RPMI7951 (cell line): Measurements from ENCODE around the gene LRCH1. TPM values are rescaled to one million over a fixed set of nuclear protein-coding genes. Genes with fewer than 3 reads are reported as not detected.

Experiments used
- DNase-seq: peaks from one replicate; pipeline ENCODE4 v3.0.0-alpha.2; 2012; ENCODE audit warnings: low read depth
- total RNA-seq: library from RNA; depleted of rRNA; stranded (reverse); fragments of >200 nt; shearing (Covaris generic); gene quantifications from 2 replicates; pipeline ENCODE4 v1.2.3, GENCODE V29; 2014

The LRCH1 gene
- total RNA-seq, 1 experiment from 2014 or later: 5.8 TPM

DNA sequence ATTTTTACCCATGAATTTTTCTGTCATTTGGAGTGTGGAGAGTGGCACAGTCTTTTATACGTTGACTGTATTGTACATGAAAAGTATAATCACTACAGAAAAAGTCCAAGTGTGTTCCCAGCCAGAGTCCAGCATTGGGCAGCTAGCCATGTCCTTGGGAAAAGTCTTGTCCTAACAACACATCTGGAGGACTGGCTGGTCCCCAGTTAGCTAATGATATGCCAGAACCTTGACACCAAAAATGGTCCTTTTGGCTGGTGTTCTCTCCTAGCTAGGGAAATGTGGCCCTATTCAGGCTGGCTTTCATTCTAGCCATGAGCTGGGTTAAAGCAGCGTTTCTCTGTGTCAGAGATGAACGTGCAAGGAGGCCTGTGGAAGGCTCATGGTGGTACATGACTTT, 145.0 kb downstream of the LRCH1 start:
- no peak for DNase-seq

DNA sequence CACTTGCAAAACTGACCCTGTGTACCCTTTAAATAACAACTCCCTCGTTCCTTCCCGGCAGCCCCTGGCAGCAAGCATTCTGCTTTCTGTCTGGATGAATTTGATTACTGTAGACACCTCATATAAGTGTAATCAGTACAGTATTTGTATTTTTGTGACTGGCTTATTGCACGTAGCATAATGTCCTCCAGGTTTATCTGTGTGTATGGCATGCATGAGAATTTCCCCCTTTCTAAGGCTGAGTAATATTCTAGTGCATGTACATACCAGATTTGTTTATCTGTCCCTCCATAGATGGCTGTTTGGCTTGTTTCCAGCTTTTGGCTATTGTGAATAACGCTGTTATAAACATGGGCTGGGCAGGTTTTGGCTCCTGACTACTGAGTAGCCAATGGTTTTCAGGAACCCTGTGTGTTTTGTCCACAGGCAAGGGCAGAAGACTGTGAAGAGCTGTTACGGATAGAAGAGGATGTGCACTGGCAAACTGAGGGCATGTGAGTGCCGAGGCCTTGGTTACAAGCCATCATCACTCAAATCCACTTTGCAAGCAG, 146.0 kb downstream of the LRCH1 start:
- no peak for DNase-seq

DNA sequence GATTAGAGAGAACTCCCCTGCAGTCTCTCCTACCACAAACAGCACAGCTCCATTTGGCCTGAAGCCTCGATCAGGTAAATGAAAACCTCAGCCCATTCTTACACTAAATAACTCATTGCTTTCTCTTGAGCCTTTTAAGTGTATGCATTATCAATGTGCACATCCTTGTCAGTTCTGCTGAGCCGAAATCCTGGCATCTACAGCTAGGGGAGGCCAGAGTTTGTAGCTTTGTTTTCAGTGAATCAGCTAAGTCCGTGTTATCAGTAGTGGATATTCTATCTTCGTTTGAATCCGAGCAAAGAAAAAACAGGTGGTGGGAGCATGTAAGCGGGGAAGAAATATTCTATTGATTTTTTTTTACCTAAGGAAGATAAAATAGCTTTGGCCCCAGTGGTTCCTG, 159.6 kb downstream of the LRCH1 start:
- DNase-seq: no peak

DNA sequence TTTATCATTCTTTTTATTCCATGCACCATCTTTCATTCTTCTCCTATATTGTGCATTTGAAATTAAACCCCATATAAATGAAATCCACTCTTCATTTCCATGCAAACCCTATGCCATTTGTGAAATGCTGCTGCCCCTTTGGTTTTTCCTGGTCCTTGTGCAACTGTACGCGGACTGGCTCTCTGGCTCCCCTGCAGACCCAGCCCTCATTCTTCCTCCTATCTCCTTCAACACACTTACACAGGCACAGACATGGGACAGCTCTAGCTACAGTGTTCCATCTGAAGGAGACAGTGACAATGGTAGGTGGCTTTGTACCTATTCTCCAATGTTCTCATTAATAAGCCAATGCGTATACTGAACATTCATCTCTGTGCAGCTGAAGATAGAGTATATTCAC, 162.4 kb downstream of the LRCH1 start:
- no peak for DNase-seq

DNA sequence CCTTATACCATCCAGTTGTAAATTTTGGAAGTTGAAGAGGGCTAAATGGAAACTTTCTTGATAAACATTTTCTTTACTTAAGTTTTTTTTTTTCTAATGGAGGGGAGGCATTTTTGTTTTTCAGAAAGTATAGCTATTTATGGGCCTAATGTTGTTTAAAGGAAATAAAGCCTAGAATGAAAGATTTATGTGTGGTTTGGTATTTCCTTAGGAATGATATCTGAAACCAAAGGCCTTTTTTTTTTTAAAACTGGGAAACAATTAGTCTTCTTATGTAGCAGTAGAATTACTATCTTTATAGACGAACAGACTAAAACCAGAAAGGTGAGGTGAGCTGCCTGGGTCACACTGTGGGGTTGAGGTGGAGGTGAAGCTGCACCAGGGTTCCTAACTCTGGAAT, 163.9 kb downstream of the LRCH1 start:
- no peak for DNase-seq

DNA sequence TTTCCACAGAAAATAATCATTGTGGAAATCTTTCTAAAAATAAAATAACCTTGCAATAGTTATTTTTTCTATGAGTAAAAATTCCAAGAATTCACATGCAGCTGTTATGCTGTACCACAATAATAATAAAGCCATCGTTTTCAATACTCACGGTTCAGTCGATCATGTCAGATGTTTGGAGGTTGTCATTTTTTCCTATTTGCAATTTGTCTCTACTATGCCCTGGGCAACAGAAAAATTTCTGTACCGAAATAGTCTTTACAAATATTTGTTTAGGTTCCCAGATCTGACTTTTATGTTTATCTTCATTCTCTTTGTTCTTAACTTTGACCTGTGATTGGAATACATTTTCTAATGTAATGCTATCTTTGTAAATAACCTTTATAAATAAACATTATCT, 164.3 kb downstream of the LRCH1 start:
- no peak for DNase-seq

DNA sequence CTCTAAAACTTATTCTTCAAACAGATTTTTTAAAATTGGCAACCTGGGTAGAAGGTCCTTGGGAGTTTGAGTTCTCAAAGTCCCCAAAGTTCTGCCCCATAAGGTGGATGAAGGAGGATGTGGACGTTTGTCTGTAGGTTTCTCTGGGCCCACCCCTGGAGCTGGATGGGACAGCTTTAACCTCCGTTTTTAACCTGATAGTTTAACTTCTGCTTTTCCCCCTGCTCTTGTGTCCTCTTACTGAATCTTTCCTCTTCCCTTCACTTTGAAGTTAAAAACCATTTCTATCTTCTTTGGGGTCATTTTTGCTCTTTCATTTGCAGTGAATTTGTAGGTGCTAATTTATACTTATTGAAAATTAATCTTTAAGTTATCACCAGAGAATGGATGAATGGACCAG, 164.9 kb downstream of the LRCH1 start:
- no peak for DNase-seq

DNA sequence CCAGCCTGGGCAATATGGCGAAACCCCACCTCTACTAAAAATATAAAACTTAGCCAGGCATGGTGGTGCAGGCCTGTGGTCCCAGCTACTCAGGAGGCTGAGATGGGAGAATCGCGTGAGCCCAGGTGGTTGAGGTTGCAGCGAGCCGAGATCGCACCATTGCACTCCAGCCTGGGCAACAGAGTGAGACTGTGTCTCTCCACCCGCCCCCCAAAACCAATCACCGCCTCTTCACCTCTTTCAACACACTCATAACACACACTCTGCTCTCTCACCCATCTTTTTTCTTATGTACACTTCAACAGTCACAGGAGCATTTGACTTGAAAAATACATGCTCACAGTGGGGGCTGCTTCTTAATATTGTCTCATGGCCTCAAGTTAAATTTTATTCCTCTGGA, 167.2 kb downstream of the LRCH1 start:
- DNase-seq: no peak

DNA sequence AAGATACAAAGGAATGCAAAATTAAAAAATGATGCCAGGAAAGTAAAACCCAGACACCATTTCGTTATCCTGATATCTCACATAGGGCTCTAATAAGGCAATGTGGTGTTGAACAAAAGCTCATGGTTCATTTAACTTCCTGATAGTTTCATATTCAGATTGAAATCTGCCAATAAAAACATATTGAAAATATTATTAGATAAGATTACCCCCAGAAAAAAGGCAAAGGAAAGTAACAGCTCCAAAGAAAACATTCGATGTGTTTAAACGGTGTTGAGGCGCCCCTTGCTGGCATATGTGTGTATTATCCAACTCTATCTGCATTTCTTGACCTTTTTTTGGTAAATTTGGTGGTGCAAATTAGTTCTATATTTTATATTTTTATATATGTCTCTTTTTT, 168.1 kb downstream of the LRCH1 start:
- DNase-seq: peak; percentile 35

DNA sequence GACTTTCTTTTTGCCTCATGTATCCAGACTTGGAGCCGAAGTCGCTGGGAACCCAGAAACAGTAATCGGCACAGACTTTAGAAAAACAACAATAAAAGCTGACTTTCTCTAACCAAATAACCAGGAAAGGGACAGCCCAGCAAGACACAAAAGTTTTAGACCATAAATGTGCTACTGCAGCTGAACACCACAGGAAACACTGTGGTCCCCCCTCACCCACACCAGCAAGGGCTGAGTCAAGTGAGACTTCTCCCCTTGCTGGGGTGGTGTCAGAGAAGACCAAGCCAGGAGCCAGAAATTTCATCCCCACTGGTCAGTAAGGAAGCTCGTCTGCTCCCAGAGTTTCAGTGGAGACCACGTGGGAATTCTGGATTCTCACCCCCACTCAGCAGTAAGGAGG, 173.4 kb downstream of the LRCH1 start:
- no peak for DNase-seq

DNA sequence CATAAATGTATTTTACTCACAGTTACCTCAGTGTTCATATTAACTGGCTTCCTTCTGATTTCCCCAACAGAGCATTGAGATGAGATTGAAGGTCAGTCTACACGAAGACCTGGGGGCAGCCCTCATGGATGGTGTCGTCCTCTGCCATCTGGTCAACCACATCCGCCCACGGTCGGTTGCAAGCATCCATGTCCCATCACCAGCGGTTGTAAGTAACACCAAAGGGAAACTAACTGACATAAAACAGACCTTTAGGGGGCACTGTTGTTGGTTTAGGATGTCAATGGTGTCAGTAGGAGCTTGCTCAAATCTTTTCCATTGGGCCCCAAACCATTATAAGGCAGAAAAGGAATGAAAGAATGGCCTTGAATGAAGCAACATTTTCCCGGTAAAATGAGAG, 175.8 kb downstream of the LRCH1 start:
- peak; percentile 48 for DNase-seq

DNA sequence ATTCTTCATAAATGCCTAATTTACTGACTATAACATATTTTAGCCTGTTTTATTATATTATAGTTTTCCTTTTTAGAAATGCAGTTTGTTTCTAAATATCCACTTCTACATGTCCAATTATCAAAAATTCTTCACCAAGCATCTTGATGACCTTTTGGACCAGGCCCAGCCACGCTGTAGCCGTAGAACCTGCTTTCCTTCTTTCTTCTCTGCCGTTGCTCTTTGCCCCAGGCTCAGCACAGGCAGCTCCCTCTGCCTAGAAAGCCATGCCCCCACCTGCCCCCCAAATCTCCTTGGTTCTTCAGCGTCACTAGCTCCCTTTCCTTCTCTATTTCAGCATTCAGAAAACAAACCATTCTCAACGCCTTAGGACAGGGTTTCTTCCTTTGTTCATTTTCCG, 178.6 kb downstream of the LRCH1 start:
- no peak for DNase-seq

DNA sequence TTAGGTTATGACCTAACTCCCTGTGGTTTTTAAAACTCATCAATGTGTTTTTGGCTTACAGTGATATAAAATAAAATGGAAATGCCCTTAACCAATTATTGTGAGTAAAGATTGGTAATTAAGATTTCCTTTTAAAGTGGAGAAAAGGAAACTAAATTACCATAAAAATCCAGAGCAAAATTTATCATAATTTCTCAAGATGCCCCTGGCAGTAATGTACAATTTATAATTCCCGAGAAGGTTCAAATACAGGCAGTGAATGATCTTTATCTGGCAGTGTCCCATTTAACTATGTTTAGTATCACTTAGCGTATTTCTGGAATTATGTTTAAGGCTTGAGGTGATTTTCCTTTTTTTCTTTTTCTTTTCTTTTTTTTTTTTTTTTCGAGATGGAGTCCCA, 182.5 kb downstream of the LRCH1 start:
- DNase-seq: no peak

DNA sequence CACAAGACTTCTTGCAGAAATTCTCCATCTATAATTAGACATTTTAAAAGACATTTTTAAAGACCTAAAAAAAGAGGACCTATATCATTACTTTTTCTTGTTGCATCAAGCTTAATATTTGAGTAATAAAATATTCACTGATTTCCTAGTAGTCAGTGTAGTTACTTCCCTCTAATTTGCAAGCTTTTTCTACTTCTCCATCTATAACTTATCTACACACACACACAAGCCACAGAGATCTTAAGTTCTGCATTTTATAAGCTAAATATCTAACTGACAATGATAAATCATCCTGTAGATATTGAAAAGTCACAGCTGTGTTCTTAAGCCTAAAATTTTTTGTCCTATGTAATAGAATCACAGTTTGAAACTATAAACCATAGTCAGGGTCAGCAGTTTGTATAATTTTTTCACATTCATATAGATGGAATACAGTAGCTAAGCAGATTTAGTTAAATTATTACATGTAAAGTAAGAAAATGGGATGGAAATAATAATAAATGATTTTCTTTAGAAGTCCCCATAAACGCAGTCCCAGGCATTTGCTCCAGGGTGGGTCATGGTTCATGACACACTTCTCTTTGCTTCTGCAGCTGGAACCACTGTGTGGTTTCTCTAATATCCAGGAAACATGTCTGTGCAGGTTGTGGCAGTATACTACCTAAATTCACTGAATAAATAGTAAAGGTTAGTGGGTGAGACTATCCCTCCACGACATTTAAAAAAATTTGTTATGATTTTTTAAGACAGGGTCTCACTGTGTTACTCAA, 183.8 kb downstream of the LRCH1 start:
- DNase-seq: no peak

DNA sequence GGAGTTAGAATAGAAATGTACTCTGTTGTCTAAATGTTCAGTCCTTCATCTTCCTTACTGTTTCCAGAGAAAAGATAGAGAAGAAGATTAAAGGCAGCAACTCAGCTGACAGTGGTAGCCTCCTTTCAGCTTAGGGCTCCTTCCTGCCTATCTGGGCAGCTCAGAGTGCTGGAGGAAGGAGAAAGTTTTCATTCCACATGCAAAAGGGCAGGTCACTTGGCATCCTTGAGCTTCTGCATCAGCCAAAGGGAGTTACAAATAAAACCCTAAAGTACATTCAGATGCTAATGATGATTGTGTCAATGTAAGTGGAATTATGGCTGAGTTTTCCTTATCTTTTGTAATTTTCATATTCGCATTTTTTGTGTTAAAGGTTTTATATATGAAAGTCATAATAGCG, 185.1 kb downstream of the LRCH1 start:
- no peak for DNase-seq

DNA sequence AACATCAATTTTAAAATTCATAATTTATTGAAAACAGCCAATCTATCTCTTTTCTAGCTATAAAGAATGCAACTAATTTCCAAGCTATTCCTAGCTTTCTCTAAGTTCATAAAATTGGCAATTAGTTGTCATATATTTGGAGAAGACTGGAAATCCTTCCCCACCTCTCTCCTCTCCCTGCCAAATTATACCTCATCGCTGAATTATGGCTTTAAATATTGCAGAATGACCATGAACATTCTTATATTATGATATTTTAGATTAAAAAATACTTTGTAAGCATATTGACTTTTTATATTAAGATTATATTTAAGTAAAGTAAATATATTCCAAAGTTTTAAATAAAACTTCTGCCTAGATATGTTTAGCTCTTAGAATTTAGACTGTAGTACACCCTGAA, 185.8 kb downstream of the LRCH1 start:
- no peak for DNase-seq

DNA sequence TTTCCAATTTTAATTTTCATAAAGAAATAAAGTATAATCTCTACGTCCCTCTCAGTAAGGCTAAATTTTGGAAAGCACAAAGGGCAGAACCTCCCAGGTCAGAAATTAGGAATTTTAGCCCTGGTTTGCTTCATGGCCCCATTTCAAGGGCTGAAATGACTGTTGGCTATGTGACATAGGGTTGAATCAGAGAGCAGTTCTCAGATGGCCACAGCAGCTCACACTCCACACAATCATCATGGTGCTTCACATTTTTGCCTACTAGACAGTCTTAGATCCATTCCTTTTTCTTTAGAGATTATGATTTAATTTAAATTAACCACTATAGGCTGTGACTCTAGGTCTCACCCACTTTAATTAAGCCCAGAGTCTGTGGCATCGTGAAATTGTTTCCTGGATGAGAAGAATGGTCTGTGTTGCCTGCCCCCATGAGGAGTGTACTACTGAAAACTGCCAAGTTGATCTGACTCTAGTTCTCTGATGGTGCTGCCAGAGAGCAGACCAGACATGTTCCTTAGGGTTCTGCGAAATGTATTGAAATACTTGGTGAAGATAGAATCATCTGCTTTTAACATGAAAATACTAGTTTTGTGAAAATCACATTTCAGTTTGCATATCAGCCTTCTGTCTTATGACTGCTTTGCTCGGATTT, 186.6 kb downstream of the LRCH1 start:
- no peak for DNase-seq

DNA sequence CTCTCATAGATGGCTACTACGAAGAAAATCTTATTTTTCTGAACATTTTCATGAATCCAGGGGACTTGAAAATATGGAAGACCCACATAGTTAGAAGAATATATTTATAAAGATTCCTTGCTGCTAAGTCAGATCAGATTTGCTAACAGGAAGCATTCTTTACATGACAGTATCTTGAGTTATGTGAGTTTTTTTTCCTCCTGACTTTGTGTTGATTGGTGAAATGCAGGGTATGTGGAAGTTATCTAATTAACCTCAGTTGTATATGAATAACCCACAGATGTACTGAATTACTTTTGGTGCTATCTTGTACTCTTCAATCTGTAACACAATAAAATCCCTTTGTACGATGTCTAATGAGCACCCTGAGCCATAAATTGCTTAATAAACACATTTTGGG, 190.2 kb downstream of the LRCH1 start:
- DNase-seq: no peak

DNA sequence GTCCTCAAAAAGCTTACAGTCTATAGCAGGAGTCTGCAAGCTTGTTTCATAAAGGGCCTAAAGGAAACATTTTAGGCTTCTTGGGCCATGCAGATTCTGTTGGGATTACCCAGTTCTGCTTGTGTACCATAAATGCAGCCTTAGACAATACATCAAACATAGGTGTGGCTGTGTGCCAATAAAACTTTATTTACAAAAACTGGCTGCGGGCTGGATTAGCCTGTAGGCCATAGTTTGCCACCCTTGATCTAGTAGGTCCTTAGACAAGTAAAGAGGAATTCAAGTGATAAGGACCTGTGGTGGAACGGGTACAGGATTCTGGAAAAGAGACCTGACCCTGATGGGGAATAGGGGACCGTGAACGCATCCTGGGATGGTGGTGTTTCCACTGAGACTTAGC, 192.1 kb downstream of the LRCH1 start:
- no peak for DNase-seq

DNA sequence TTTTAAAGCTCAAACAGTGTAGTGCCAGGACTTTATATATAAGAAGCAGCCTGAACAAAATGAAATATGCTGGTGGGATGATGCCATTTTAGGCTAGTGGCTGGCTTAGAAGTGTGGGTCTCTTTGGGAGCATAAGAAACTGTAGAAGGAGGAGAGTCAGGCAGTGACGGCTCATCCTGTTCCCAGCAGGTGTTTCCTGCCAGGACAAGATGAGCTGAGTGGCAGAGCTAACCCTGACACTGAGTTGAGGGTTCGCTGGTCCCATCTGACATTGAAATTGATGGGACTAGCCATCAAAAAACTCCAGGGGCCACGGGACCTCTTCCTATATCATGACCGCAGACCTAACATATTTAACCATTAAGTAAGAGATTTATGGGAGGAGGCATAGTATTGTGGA, 192.7 kb downstream of the LRCH1 start:
- no peak for DNase-seq

DNA sequence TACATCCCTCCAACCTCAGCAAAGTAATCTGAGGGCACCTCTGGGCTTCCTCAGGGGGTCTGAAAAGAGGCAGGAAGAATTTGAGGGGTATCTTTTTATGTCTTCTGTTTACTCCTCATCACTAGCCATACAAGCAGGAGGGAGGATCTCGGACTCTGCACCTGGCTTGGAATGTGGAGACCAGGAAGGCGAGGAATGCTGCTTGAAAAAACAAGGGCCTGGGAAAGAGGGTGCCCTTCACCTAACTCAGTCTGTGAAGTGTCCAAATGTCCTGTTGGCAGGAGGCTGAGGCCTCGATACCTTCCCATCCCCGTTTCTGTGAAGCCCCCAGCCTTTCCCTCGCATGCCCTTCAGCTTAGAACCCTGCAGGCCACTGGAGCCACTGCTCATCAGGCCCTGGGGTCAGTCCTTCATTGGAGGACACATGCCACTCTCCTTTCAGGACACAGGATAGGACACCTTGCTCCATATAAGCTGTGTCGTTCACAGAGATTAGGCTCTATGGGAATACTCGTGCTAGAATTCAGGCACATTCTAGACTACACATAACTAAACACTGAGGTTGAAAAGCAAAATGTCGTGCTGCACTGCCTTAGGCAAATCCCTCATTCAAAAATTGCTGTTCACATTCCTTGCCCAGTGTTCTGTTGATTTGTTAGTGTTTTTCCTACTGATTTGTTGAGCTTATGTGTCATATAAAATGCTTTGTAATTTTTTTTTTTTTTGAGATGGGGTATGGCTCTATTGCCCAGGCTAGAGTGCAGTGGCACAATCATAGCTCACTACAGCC, 194.3 kb downstream of the LRCH1 start:
- no peak for DNase-seq

DNA sequence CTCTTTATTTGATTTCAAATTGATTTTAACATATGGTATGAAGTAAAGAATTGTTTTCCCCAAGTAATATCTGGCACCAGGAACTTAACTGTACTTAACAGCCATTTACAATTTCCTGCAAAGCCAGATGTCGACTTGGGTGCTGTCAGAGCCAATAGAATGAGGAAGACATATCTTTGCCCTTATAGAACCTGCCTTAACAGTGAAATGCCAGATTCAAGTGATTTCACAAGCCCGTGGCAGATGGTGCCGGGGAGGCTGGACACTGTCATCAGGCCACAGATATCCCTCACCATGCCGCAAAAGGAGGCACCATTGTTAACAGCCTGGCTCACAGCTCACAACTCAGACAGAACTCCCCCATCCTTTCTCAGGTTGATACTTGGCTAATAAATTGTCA, 195.3 kb downstream of the LRCH1 start:
- DNase-seq: no peak

DNA sequence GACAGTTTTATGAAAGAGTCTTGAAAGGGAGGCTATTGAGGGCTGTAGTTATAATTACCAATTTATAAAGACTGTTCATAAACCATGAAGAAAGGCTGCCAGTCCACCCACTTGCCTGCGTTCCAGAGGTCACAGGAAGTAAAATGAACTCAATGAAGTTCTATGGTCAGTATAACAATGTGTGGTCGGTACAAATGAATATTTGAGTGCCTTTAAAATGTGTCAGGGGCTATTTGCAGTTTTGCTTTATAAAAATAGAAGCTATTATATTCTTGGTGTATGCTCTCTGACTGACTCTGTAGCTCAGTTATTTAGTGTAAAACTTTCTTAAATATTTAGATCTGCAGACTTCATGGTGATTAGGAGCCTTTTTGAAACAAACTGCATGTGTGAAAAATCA, 197.0 kb downstream of the LRCH1 start:
- DNase-seq: no peak
